Measurements from ENCODE around the gene TIAM2.
"Not testable (repeated sequence)": the region's sequence is repeated elsewhere in the genome, so short reads cannot be mapped to it uniquely, and the experiment has no call there.

Gene TIAM2

DNA sequence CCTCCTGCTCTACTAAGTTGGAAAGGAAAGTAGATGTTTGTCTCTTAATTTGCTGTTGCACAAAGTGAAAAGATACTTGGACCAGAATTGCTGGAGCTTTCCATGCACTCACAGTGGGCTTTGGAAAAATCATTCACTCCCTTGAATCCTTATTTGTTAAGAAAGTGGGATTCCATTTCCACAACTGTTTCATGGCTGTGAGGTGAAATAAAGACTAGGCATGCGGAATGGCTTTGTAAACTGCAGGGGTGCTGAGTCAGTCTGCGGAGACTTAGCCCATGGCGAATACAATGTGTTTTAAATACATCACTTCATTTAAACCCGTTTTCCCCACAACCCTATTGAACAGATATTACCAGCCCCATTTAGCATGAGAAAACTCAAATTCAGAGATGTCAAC, 231.9 kb downstream of the TIAM2 start:
- H3K4me1 Mint-ChIP-seq (ENCODE audit: low read depth) = peaks cover 16% of the 10 kb centered on the region

DNA sequence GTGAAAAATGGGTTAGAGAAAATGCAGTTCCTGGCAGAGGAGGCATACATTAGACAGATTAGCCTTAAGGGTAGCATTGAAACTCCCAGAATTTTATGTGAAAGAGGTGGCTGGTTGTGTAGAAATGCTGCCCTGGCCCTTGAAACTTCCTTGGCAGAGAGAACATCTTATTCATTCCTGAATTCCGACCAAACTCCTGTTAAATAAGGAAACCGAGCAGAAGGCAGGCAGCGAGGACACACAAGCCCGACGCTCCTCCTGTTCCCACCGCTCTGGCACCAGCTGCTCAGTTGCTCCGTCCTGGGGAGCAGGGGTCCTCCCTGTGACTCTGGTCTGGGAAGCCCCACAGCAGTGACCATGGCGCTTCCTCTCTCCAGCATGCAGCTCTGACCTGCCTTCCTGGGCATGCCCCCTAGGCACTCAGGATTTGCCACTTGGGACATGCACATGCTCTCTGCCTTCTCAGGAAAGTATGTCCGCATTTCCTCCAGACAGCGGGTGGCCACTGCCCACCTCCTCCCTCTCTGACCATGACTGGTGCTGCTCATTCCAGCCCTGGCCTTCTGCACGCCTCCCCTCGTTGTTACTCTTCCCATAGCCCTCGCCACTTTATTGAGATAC, 233.5 kb downstream of the TIAM2 start:
- peaks cover 14% of the 10 kb centered on the region for H3K4me1 Mint-ChIP-seq (ENCODE audit: low read depth)
- no peak overlapping the region for H3K4me3 Mint-ChIP-seq

More for the DNA sequence above, 231.9 kb downstream of the TIAM2 start:
- H3K27me3 Mint-ChIP-seq (ENCODE audit: low read depth) = no peaks in the 10 kb centered on the region
- no peaks in the 10 kb centered on the region for H3K9me3 Mint-ChIP-seq
- H3K27ac Mint-ChIP-seq = no peak overlapping the region
- no peak overlapping the region for H3K4me3 Mint-ChIP-seq
- H3K36me3 Mint-ChIP-seq (ENCODE audit: low read depth) = peaks cover 1% of the 10 kb centered on the region
- DNase-seq (ENCODE audit: low spot score) = no peak

DNA sequence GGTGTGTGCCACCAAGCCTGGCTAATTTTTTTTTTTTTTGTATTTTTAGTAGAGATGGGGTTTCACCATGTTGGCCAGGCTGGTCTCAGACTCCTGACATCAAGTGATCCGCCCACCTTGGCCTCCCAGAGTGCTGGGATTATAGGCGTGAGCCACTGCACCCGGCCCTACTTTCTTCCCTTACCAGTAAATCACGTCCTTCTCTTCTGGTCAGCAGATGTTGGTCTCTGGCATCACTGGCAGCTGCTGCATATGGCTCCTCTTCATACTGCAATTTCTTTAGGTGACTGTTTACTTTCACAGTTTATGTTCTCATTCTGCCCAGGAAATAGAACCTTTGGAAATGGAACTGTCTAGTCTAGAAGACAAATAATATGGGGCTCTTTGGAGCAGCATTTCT, 235.9 kb downstream of the TIAM2 start:
- not testable (repeated sequence) for DNase-seq (ENCODE audit: low spot score); H3K27ac Mint-ChIP-seq; H3K9me3 Mint-ChIP-seq; H3K27me3 Mint-ChIP-seq (ENCODE audit: low read depth); H3K4me3 Mint-ChIP-seq; H3K4me1 Mint-ChIP-seq (ENCODE audit: low read depth); H3K36me3 Mint-ChIP-seq (ENCODE audit: low read depth)

More for the DNA sequence above, 233.5 kb downstream of the TIAM2 start:
- H3K27ac Mint-ChIP-seq = no peak overlapping the region
- no peaks in the 10 kb centered on the region for H3K9me3 Mint-ChIP-seq
- H3K27me3 Mint-ChIP-seq (ENCODE audit: low read depth) = no peaks in the 10 kb centered on the region
- peaks cover 1% of the 10 kb centered on the region for H3K36me3 Mint-ChIP-seq (ENCODE audit: low read depth)
- no peak for DNase-seq (ENCODE audit: low spot score)

DNA sequence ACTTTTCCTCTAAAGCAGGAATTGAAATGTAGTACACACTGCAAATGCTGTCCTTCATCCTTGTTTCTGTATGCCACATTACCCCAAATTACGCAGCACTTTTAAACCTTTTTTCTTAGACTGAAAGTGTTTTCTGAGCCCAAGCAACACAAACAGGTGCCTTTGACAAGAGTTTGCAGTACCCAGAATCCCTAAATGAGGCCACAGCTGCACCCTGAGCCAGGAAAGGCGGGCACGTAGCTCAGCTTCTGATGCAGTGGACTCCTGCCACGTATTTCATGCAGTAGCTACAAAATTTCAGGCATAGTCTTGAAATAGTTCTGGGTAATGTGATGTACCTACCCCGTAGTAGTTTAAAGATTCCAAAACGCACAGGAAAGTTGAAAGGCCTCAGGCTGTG, 237.7 kb downstream of the TIAM2 start:
- H3K4me3 Mint-ChIP-seq = no peak overlapping the region
- H3K27me3 Mint-ChIP-seq (ENCODE audit: low read depth) = no peaks in the 10 kb centered on the region
- peaks cover 1% of the 10 kb centered on the region for H3K9me3 Mint-ChIP-seq
- no peaks in the 10 kb centered on the region for H3K4me1 Mint-ChIP-seq (ENCODE audit: low read depth)
- no peak overlapping the region for H3K27ac Mint-ChIP-seq
- DNase-seq (ENCODE audit: low spot score) = no peak
- peaks cover 4% of the 10 kb centered on the region for H3K36me3 Mint-ChIP-seq (ENCODE audit: low read depth)

DNA sequence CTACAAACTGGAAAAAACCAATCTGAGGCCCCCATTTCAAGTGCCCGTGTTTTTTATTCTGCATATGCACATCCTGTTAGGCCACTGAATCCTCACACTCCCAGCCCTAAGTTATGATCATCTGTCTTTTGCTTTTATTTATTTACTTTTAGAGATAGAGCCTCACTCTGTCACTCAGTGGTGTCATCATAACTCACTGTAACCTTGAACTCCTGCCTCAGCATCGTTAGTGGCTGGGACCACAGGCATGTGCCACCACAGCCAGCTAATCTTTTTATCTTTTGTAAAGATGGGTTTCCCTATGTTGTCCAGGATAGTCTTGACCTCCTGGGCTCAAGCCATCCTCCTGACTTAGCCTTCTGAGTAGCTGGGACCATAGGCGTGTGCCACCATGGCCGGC, 239.1 kb downstream of the TIAM2 start:
- H3K4me1 Mint-ChIP-seq (ENCODE audit: low read depth) = no peaks in the 10 kb centered on the region
- no peak overlapping the region for H3K27ac Mint-ChIP-seq
- H3K36me3 Mint-ChIP-seq (ENCODE audit: low read depth) = peaks cover 11% of the 10 kb centered on the region
- H3K27me3 Mint-ChIP-seq (ENCODE audit: low read depth) = no peaks in the 10 kb centered on the region
- peaks cover 10% of the 10 kb centered on the region for H3K9me3 Mint-ChIP-seq
- no peak overlapping the region for H3K4me3 Mint-ChIP-seq
- no peak for DNase-seq (ENCODE audit: low spot score)

DNA sequence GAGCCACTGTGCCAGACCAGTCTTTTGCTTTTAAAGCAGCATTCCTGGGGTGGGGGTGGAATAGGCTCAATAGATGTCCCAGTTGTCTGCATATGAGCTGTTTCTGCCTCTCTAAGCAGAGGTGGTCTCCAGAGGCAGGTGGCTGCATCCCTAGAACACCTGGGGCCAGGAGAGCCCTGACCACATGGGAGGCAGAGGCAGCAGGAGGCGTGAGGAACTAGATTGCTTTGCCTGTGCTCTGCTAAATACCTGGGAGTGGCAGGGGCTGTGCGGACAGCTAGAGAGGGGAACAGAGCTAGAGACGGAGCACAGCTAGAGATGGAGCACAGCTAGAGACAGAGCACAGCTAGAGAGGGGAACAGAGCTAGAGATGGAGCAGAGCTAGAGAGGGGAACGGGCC, 239.6 kb downstream of the TIAM2 start:
- H3K27me3 Mint-ChIP-seq (ENCODE audit: low read depth) = no peaks in the 10 kb centered on the region

DNA sequence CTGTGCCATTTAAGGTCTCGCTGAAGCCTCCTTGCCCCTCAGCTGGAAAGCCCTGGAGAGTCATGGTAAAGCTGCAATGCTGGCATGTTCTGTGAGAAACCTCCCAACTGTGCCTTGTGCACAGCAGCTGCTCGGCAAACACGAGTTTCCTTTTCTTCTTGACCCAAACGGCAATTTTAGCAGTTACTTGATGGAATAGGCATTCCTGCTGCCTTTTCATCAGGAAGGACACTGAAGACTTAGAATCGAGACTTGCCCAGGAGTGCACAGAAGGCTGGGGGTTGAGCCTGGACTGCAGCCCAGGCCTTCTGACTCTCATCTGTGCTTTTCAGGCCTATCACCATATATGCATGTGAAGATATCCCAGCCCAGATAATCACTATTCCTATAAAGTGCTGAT, 240.0 kb downstream of the TIAM2 start:
- Mint-ChIP-seq H3K27me3 (ENCODE audit: low read depth) (no peaks in the 10 kb centered on the region), H3K4me3 (no peak overlapping the region), H3K27ac (no peak overlapping the region), H3K9me3 (peaks cover 10% of the 10 kb centered on the region), H3K36me3 (ENCODE audit: low read depth) (peaks cover 10% of the 10 kb centered on the region), H3K4me1 (ENCODE audit: low read depth) (no peaks in the 10 kb centered on the region)
- no peak for DNase-seq (ENCODE audit: low spot score)

More for the DNA sequence above, 239.6 kb downstream of the TIAM2 start:
- Mint-ChIP-seq H3K27ac (no peak overlapping the region), H3K4me1 (ENCODE audit: low read depth) (no peaks in the 10 kb centered on the region), H3K36me3 (ENCODE audit: low read depth) (peaks cover 10% of the 10 kb centered on the region), H3K4me3 (no peak overlapping the region), H3K9me3 (peaks cover 10% of the 10 kb centered on the region)
- no peak for DNase-seq (ENCODE audit: low spot score)

DNA sequence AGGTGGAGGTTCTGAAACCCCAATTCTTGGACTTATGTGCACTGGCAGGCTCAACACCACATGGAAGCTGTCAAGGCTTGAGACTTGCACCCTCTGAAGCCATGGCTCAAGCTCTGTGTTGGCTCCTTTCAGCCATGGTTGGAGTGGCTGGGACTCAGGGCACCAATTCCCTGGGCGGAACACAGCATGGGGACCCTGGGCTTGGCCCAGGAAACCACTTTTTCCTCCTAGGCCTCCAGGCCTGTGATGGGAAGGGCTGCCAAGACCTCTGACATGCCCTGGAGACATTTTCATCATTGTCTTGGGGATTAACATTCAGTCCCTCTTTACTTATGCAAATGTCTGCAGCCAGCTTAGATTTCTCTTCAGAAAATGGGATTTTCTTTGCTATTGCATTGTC, 242.5 kb downstream of the TIAM2 start:
- Mint-ChIP-seq H3K4me1 (ENCODE audit: low read depth) (no peaks in the 10 kb centered on the region), H3K4me3 (no peak overlapping the region), H3K36me3 (ENCODE audit: low read depth) (peaks cover 10% of the 10 kb centered on the region), H3K27ac (no peak overlapping the region), H3K9me3 (peaks cover 10% of the 10 kb centered on the region), H3K27me3 (ENCODE audit: low read depth) (no peaks in the 10 kb centered on the region)
- no peak for DNase-seq (ENCODE audit: low spot score)

DNA sequence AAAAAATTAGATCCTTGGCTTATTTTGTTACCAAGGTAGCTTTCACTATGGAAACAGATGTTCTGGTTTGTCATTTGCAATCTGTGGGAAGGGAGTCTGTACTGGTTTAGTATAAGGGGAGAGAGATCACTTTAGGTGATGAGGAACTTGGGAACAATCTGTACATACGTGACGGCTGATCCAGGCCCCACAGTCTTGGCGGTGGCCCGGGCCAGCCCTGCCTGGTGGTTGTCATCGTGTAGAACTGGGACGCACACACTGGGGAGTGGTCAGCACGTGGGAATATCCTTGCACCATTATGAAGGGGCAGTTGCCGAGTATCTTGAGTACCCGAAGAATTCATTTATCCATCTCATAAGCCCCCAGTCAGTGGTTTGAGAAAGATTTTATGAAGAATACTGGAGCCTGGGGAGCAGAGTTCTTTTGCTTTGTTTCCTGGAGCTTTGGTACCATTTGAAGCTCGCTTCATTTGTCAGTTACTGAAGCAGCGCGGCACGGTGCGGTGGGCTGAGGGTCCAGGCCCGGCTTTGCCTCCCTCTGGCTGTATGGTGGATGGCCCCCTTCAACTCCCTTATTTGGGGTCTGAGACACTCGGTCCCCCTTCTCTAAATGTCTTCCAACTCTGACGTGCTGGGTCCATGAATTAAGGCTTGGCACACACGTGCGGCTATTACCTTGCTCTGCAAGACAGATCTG, 245.9 kb downstream of the TIAM2 start:
- Mint-ChIP-seq H3K36me3 (ENCODE audit: low read depth) (peaks cover 10% of the 10 kb centered on the region), H3K9me3 (peaks cover 10% of the 10 kb centered on the region), H3K4me1 (ENCODE audit: low read depth) (no peaks in the 10 kb centered on the region), H3K4me3 (no peak overlapping the region), H3K27me3 (ENCODE audit: low read depth) (no peaks in the 10 kb centered on the region), H3K27ac (peak overlapping the region; percentile 13)
- no peak for DNase-seq (ENCODE audit: low spot score)

DNA sequence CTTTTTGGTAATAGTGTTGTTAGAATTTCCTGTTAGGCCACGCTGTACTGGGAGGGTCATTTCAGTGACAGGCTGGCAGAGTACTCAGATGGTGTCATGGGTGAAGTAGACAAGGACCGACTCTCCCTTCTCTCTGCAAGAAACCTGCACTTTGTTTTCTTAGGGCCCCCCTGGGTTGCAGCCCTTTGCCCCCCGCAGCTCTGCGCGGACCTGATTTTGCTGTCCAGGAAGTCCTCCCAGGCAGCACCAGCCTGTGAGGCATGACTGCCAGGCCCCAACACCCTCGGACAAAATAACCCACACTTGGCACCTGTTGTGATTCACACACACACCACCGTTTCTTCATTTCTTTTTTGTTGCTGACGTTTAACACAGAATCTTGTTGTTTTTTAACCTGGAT, 246.9 kb downstream of the TIAM2 start:
- H3K27ac Mint-ChIP-seq = no peak overlapping the region
- peaks cover 10% of the 10 kb centered on the region for H3K36me3 Mint-ChIP-seq (ENCODE audit: low read depth)
- DNase-seq (ENCODE audit: low spot score) = no peak
- H3K4me3 Mint-ChIP-seq = no peak overlapping the region
- peaks cover 10% of the 10 kb centered on the region for H3K9me3 Mint-ChIP-seq
- H3K27me3 Mint-ChIP-seq (ENCODE audit: low read depth) = no peaks in the 10 kb centered on the region
- H3K4me1 Mint-ChIP-seq (ENCODE audit: low read depth) = no peaks in the 10 kb centered on the region

DNA sequence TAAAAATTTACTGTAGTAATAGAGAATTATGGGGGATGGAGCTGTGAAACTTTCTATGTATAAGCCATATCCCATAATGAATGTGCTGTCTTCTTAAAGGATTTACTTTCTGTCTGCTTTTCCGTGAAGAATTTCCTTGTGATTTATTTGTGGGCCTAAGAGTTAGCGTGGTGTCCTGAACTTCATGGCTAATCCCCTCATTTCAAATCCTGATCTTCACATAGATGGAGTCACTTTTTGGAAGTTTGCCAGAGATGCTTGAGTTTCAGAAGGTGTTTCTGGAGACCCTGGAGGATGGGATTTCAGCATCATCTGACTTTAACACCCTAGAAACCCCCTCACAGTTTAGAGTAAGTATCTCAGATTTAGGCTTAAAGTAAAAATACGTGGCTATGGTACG, 249.3 kb downstream of the TIAM2 start:
- Mint-ChIP-seq H3K4me3 (no peak overlapping the region), H3K4me1 (ENCODE audit: low read depth) (no peaks in the 10 kb centered on the region), H3K36me3 (ENCODE audit: low read depth) (peaks cover 6% of the 10 kb centered on the region), H3K9me3 (no peaks in the 10 kb centered on the region), H3K27ac (no peak overlapping the region), H3K27me3 (ENCODE audit: low read depth) (no peaks in the 10 kb centered on the region)
- DNase-seq (ENCODE audit: low spot score) = no peak

DNA sequence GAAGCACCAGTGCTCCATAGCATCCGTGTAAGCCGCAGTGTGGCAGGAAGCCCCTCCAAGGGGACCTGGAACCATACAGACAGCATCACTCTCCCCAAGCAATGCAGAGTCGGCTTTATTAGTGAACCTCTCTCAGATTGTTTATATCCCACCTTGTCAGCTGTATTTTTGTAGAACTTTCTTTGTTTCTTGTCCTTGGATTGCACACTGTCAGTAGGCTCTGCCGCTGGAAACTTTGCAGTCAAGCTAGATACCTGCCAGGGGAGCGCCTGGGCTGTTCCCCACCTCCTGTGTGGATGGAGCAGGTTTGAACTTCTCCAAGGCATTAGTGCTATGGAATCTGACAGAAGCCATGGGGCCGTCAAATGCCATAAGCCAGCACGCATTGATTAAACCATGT, 250.1 kb downstream of the TIAM2 start:
- Mint-ChIP-seq H3K36me3 (ENCODE audit: low read depth) (peaks cover 8% of the 10 kb centered on the region), H3K27me3 (ENCODE audit: low read depth) (no peaks in the 10 kb centered on the region), H3K4me1 (ENCODE audit: low read depth) (no peaks in the 10 kb centered on the region), H3K4me3 (no peak overlapping the region), H3K27ac (no peak overlapping the region), H3K9me3 (no peaks in the 10 kb centered on the region)
- no peak for DNase-seq (ENCODE audit: low spot score)

DNA sequence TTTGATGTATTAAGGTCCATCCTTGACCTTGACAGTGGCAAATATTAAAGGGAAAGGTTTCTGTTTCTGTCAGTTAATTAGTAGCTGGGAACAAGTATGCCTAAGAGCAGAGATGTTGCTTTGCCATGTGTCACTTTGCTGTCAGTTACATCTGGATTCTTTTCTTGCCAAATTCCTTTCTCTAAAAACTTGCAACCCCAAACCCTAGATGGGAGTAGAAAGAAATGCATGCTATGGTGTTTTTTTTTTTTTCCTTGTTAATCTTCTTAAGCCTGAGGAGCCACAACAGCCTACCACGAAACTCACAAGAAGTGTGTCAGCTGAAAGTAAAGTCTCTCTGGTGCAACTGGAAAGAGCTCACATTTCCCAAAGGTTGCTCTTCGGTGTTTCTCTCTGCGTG, 250.7 kb downstream of the TIAM2 start:
- H3K36me3 Mint-ChIP-seq (ENCODE audit: low read depth) = peaks cover 11% of the 10 kb centered on the region
- no peak overlapping the region for H3K4me3 Mint-ChIP-seq
- H3K27ac Mint-ChIP-seq = no peak overlapping the region
- no peaks in the 10 kb centered on the region for H3K4me1 Mint-ChIP-seq (ENCODE audit: low read depth)
- H3K27me3 Mint-ChIP-seq (ENCODE audit: low read depth) = no peaks in the 10 kb centered on the region
- H3K9me3 Mint-ChIP-seq = no peaks in the 10 kb centered on the region
- DNase-seq (ENCODE audit: low spot score) = no peak

DNA sequence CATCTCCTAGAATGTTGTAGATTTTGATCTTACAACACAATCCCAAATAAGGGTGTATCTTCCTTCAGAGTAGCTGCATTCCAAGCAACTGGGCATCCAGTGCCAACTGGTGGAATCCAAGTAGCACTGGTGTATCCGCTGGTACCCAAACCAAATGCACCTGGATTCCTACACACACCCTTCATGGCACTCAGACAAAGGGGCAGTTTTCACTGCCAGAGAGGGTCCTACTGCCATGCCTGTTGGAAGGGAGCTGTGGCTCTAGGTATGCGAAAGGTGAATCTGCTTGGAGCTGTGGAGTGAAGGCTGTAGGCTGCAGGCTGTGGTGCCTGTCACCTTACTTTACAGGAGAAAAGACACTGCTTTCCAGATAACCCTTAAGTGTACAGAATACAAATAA, 251.7 kb downstream of the TIAM2 start:
- Mint-ChIP-seq H3K4me1 (ENCODE audit: low read depth) (no peaks in the 10 kb centered on the region), H3K27me3 (ENCODE audit: low read depth) (no peaks in the 10 kb centered on the region), H3K27ac (no peak overlapping the region), H3K9me3 (no peaks in the 10 kb centered on the region), H3K36me3 (ENCODE audit: low read depth) (peaks cover 13% of the 10 kb centered on the region), H3K4me3 (no peak overlapping the region)
- DNase-seq (ENCODE audit: low spot score) = no peak

DNA sequence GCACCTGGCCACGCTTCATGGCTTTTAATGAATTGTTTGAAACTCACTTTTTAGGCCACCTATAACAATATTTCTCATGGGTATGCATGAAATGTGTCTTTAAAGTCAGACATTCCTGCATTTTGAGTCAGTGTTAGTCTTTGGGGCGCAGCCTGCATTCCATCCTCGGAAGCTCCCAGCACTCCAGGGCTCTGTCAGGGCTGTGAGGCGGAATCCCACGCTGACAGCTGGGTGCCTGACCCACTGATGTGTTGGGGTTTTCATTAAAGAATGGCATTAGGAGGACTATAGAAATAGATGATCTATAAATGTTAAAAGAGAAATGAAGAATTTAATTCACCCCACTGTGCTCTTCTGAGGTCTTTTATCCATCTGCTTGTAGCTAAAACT, 252.5 kb downstream of the TIAM2 start:
- Mint-ChIP-seq H3K27ac (no peak overlapping the region), H3K4me3 (no peak overlapping the region), H3K4me1 (ENCODE audit: low read depth) (no peaks in the 10 kb centered on the region), H3K27me3 (ENCODE audit: low read depth) (no peaks in the 10 kb centered on the region), H3K9me3 (no peaks in the 10 kb centered on the region), H3K36me3 (ENCODE audit: low read depth) (peaks cover 14% of the 10 kb centered on the region)
- no peak for DNase-seq (ENCODE audit: low spot score)
